ENCODE data around the gene MIPOL1.

MIPOL1 gene

DNA sequence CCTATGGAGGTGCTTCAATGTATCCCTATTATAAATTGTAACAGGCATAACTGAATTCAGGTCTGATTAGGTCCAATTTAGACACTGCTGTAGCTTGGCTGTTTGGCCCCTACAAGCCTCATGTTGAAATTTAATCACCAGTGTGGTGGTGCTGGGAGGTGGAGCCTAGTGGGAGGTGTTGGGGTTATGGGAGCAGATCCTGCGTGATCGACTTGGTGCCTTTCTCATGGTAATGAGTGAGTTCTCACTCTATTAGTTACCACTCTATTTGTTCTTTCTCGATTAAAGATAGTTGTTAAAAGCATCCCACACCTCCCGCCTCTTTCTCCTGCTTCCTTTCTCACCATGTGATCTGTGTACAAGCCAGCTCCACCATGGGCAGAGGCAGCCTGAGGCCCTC is 275.2 kb downstream of the MIPOL1 start:
- no peak overlapping the region for H3K4me3 ChIP-seq (ENCODE audit: low read depth, low read length)
- in situ Hi-C loops (cut with HindIII; ENCODE audit: low sequenced_read_pairs), result no loop called here

DNA sequence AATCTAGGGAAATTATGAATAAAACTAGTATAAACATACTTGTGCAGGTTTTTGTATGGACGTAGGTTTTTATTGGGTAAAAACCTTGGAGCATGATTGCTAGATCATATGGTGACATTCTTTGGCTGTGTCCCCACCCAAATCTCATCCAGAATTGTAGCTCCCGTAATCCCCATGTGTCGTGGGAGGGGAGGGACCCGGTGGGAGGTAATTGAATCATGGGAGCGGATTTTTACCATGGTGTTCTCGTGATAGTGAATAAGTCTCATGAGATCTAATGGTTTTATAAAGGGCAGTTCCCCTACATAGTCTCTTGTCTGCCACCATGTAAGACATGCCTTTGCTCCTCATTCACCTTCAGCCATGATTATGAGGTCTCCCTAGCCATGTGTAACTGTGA is 276.5 kb downstream of the MIPOL1 start:
- in situ Hi-C loops (cut with HindIII; ENCODE audit: low sequenced_read_pairs), result no loop called here
- no peak for DNase-seq (ENCODE audit: low read depth, low spot score)
- no peak overlapping the region for H3K4me3 ChIP-seq (ENCODE audit: low read depth, low read length)
- TF ChIP-seq, protein P1, sequence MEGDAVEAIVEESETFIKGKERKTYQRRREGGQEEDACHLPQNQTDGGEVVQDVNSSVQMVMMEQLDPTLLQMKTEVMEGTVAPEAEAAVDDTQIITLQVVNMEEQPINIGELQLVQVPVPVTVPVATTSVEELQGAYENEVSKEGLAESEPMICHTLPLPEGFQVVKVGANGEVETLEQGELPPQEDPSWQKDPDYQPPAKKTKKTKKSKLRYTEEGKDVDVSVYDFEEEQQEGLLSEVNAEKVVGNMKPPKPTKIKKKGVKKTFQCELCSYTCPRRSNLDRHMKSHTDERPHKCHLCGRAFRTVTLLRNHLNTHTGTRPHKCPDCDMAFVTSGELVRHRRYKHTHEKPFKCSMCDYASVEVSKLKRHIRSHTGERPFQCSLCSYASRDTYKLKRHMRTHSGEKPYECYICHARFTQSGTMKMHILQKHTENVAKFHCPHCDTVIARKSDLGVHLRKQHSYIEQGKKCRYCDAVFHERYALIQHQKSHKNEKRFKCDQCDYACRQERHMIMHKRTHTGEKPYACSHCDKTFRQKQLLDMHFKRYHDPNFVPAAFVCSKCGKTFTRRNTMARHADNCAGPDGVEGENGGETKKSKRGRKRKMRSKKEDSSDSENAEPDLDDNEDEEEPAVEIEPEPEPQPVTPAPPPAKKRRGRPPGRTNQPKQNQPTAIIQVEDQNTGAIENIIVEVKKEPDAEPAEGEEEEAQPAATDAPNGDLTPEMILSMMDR (IDR thresholded peaks at IDR 0.05; ENCODE audit: low read depth, low read length), result no peak

More for the DNA sequence above, 275.2 kb downstream of the MIPOL1 start:
- DNase-seq (ENCODE audit: low read depth, low spot score), result no peak
- TF ChIP-seq, protein P1 (IDR thresholded peaks at IDR 0.05; ENCODE audit: low read depth, low read length), result no peak

DNA sequence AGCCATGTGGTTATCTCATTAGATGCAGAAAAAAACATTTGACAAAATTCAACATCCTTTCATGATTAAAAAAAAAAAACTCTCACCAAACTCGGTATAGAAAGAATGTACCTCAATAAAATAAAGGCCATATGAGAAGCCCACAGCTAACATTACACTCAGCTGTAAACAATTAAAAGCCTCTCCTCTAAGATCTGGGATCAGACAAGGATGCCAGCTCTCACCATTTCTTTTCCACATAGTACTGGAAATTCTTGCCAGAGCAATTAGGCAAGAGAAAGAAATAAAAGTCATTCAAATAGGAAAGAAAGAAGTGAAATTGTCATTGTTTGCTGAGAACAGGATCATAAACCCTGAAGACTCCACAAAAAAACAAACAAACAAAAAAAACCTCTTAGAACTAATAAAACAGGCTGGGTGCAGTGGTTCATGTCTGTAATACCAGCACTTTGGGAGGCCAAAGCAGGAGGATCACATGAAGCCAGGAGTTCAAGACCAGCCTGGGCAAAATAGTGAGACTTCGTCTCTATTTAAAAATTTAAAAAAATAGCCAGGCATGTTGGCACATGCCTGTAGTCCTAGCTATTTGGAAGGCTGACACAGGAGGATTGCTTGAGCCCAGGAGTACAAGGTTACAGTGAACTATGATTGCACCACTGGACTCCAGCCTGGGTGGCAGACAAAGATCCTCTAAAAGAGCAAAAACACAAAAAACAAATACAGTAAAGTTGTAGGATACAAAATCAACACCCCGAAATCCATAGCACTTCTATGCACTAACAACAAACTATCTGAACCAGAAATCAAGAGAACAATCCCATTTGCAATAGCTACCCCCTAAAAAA is 282.9 kb downstream of the MIPOL1 start:
- TF ChIP-seq, protein P1 (IDR thresholded peaks at IDR 0.05; ENCODE audit: low read depth, low read length), result no peak
- no peak for DNase-seq (ENCODE audit: low read depth, low spot score)
- H3K4me3 ChIP-seq (ENCODE audit: low read depth, low read length), result no peak overlapping the region
- in situ Hi-C loops (cut with HindIII; ENCODE audit: low sequenced_read_pairs), result no loop called here

DNA sequence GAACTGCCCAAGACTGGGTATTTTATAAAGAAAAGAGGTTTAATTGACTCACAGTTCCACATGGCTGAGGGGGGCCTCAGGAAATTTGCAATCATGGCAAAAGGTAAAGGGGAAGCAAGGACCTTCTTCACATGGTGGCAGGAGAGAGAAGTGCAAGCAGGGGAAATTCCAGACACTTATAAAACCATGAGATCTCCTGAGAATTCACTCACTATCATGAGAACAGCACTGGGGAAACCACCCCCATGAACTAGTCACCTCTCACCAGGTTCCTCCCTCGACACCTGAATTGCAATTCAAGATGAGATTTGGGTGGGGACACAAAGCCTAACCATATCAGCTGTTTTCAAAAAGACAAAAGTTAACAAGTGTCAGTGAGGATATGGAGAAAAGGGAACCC is 284.7 kb downstream of the MIPOL1 start:
- TF ChIP-seq, protein P1 (IDR thresholded peaks at IDR 0.05; ENCODE audit: low read depth, low read length), result no peak
- in situ Hi-C loops (cut with HindIII; ENCODE audit: low sequenced_read_pairs), result no loop called here
- H3K4me3 ChIP-seq (ENCODE audit: low read depth, low read length), result no peak overlapping the region
- DNase-seq (ENCODE audit: low read depth, low spot score), result no peak

DNA sequence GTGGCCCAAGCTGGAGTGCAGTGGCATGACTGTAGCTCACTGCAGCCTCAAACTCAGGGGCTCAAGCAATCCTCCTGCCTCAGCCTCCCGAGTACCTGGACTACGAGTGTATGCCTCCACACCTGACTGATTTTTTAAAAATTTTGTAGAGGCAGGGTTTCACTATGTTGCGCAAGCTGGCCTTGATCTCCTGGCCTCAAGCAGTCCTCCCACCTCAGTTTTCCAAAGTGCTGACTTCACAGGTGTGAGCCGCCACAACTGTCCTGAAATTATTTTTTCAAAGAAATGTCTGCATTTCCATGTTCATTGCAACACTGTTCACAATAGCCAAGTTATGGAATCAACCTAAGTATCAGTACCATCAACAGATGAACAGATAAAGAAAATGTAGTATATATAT is 285.9 kb downstream of the MIPOL1 start:
- in situ Hi-C loops (cut with HindIII; ENCODE audit: low sequenced_read_pairs), result no loop called here
- TF ChIP-seq, protein P1 (IDR thresholded peaks at IDR 0.05; ENCODE audit: low read depth, low read length), result no peak
- DNase-seq (ENCODE audit: low read depth, low spot score), result no peak
- no peak overlapping the region for H3K4me3 ChIP-seq (ENCODE audit: low read depth, low read length)

DNA sequence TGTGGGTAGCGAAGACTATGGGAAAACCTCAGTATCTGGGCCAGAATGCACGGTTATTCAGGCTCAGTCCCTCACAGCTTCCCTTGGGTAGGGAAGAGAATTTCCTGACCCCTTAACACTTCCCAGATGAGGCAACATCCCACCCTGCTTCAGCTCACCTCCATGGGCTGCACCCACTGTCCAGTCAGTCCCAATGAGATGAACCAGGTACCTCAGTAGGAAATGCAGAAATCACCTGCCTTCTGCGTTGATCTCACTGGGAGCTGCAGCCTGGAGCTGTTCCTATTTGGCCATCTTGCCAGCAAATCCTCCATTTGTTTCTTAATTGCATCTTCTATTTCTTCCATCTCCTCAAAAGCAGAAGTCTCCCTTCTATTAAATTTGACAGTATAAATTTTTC is 292.9 kb downstream of the MIPOL1 start:
- DNase-seq (ENCODE audit: low read depth, low spot score), result no peak
- in situ Hi-C loops (cut with HindIII; ENCODE audit: low sequenced_read_pairs), result no loop called here
- TF ChIP-seq, protein P1 (IDR thresholded peaks at IDR 0.05; ENCODE audit: low read depth, low read length), result no peak
- H3K4me3 ChIP-seq (ENCODE audit: low read depth, low read length), result no peak overlapping the region
